Fibroblast of villous mesenchyme (primary cell): ENCODE measurements around the gene EPN3. TPM values are rescaled to one million over a fixed set of nuclear protein-coding genes. Genes with fewer than 3 reads are reported as not detected.

Experiments used
- DNase-seq: peaks from one replicate; pipeline ENCODE4 v3.0.0-alpha.2; 2010; ENCODE audit warnings: low read depth
- H3K4me3 ChIP-seq: 2 replicates; pipeline ENCODE4 v1.5.1; 2011; ENCODE audit warnings: low read depth, mild to moderate bottlenecking, low read length
- total RNA-seq: library from RNA; depleted of rRNA; stranded (reverse); fragments of >200 nt; gene quantifications from 2 replicates; pipeline ENCODE4 v1.2.3, GENCODE V29; 2012
- TF ChIP-seq, protein P1 (sequence below): IDR thresholded peaks from 2 replicates; pipeline ENCODE4 v1.5.1; 2012; ENCODE audit warnings: low read depth, mild to moderate bottlenecking, low read length; ENCODE audit not compliant: insufficient read depth

Gene EPN3
- total RNA-seq, 1 donor: under 0.01 TPM

DNA sequence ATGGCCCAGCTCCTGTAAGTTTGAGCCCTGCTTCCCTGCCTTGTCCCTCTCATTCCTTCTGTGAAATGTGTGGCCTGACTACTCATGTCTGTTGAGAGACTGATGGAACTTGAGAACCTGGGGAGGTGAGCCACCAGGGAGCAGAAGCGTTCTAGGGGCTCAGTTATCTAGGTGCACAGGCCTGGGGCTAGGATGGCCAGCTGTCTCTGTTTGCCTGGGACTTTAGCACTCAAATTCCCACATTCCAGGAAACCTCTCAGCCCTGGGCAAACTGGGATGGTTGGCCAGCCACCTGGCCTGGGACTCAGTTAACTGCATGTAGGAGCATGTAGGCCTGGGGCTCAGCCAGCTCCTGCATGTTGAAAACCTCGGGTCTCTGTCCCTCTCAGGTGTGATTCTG, 9.3 kb upstream of the EPN3 start:
- TF ChIP-seq, protein P1, sequence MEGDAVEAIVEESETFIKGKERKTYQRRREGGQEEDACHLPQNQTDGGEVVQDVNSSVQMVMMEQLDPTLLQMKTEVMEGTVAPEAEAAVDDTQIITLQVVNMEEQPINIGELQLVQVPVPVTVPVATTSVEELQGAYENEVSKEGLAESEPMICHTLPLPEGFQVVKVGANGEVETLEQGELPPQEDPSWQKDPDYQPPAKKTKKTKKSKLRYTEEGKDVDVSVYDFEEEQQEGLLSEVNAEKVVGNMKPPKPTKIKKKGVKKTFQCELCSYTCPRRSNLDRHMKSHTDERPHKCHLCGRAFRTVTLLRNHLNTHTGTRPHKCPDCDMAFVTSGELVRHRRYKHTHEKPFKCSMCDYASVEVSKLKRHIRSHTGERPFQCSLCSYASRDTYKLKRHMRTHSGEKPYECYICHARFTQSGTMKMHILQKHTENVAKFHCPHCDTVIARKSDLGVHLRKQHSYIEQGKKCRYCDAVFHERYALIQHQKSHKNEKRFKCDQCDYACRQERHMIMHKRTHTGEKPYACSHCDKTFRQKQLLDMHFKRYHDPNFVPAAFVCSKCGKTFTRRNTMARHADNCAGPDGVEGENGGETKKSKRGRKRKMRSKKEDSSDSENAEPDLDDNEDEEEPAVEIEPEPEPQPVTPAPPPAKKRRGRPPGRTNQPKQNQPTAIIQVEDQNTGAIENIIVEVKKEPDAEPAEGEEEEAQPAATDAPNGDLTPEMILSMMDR: no peak
- no peak overlapping the region for H3K4me3 ChIP-seq
- no peak for DNase-seq

DNA sequence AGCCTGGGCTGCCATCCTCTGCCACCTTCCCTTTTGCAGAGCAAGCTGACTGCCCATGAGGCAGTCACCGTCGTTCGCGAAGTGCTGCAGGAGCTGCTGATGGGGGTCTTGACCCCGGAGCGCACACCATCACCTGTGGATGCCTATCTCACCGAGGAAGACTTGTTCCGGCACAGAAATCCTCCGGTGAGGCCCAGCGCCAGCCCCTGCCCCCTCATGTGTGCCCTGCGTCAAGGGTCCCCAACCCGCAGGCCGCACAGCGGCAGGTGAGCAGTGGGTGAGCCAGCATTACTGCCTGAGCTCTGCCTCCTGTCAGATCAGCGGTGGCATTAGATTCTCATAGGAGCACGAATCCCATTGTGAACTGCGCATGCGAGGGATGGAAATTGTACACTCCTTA, 7.7 kb upstream of the EPN3 start:
- H3K4me3 ChIP-seq: no peak overlapping the region
- no peak for DNase-seq
- TF ChIP-seq, protein P1: no peak

DNA sequence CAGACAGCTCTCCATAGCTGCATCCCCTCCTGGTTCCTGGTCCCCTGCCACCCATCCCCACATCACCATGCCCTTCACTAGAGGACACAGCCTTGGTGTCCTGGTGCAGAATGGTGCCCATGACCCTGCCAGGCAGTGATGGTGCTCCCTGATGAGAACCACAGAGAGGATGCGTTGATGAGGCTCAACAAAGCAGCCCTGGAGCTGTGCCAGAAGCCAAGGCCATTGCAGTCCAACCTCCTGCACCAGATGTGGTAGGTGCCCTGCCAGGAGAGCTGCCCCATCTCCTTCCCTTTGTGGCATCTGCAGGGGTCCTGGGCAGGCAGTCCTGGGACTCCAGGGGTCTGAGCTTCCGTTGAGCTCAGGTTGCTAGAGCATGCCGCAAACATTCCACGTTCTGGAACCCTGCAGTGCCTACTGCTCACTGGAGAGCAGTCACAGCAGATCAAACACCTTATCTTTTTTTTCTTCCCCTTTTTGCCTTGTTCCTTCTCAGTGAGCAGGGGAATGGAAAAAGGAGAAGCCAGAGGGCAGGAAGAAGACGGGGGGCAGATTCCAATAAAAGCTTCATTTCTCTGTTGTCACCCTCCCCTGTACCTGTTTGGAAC, 5.3 kb upstream of the EPN3 start:
- DNase-seq: no peak
- TF ChIP-seq, protein P1: no peak
- H3K4me3 ChIP-seq: no peak overlapping the region

DNA sequence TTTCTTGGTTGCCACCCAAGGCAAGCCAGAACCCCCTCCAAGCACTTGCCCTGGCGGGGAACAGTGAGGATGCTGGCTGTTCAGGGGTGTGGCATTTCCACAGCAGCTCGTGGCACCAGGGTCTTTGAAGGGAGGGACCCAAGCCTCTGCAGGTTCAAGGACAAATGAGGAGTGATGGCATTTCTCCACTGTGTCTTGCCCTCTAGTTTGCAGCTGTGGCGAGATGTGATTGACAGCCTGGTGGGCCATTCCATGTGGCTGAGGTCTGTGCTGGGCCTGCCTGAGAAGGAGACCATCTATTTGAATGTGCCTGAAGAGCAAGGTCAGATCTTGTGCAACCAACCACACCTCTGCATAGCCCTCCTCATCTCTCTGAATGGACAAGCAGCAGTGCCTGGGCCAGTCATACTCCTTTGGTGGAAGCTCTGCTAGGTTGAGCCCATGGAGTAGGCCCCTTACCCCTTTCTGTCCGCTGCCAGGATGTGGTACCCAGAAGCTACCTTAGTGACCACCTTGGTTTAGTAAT, 4.5 kb upstream of the EPN3 start:
- DNase-seq: no peak
- no peak overlapping the region for H3K4me3 ChIP-seq
- TF ChIP-seq, protein P1: no peak

GRCh38 chr17:50529849-50530248, 2.7 kb upstream of the EPN3 start:
- TF ChIP-seq, protein P1: no peak
- no peak overlapping the region for H3K4me3 ChIP-seq
- DNase-seq: no peak

- no peak for DNase-seq
- TF ChIP-seq, protein P1: no peak
- no peak overlapping the region for H3K4me3 ChIP-seq
Measured at GRCh38 chr17:50531428-50532025, 1.0 kb upstream of the EPN3 start.
